ENCODE measurements around the gene MBNL1.

DNA sequence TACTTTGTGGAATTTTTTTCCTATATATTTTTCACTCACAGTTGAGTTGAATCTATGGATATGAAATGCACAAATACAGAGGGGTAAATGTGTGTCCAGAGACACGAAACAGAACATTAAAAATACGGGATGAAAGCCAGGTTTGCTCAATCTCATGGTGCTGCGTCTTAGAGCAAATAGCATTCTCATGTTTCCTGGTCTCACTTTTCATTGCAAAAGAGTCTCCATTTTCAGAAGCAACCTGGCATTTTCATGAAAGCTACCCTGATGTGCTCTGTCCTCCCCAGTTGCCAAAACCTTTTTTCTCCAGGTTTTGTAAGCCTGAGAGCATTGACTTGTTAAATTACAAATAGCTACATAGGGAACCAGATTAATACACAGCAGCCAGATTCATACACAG is 49.5 kb upstream of the MBNL1 start:
- TF ChIP-seq, protein P1, sequence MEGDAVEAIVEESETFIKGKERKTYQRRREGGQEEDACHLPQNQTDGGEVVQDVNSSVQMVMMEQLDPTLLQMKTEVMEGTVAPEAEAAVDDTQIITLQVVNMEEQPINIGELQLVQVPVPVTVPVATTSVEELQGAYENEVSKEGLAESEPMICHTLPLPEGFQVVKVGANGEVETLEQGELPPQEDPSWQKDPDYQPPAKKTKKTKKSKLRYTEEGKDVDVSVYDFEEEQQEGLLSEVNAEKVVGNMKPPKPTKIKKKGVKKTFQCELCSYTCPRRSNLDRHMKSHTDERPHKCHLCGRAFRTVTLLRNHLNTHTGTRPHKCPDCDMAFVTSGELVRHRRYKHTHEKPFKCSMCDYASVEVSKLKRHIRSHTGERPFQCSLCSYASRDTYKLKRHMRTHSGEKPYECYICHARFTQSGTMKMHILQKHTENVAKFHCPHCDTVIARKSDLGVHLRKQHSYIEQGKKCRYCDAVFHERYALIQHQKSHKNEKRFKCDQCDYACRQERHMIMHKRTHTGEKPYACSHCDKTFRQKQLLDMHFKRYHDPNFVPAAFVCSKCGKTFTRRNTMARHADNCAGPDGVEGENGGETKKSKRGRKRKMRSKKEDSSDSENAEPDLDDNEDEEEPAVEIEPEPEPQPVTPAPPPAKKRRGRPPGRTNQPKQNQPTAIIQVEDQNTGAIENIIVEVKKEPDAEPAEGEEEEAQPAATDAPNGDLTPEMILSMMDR (IDR thresholded peaks at IDR 0.05; ENCODE audit: poor library complexity, severe bottlenecking) = no peak
- TF ChIP-seq EP300 (conservative IDR thresholded peaks at IDR 0.05; ENCODE audit: poor library complexity, severe bottlenecking) = no peak
- TF ChIP-seq POLR2AphosphoS5 (IDR thresholded peaks at IDR 0.05) = no peak
- no peak for TF ChIP-seq EZH2 (IDR thresholded peaks at IDR 0.05; ENCODE audit: borderline replicate concordance, insufficient read depth, low read length, poor library complexity, severe bottlenecking)
- no peak for TF ChIP-seq SMC3 (conservative IDR thresholded peaks at IDR 0.05; ENCODE audit: poor library complexity)
- TF ChIP-seq RAD21 (conservative IDR thresholded peaks at IDR 0.05) = no peak
- no peak for TF ChIP-seq TAF1 (IDR thresholded peaks at IDR 0.05; ENCODE audit: low read depth)
- no peak for TF ChIP-seq MXI1 (conservative IDR thresholded peaks at IDR 0.05; ENCODE audit: poor library complexity, severe bottlenecking)
- no peak for TF ChIP-seq REST (IDR thresholded peaks at IDR 0.05; ENCODE audit: borderline replicate concordance)

Data from neural cell (in vitro differentiated cells).